NCI-H510A (cell line): ENCODE data around the gene HIPK4.
"Not testable (repeated sequence)": the region's sequence is repeated elsewhere in the genome, so short reads cannot be mapped to it uniquely, and the experiment has no call there.

Source experiments
- DNase-seq: peaks from one replicate; lab custom pipeline; 2025; lab: John Stamatoyannopoulos, UW

Gene HIPK4

GRCh38 chr19:40416918-40417642, 27.1 kb upstream of the HIPK4 start:
- no peak for DNase-seq

GRCh38 chr19:40415768-40416167, 25.8 kb upstream of the HIPK4 start:
- no peak for DNase-seq

GRCh38 chr19:40414542-40415535, 24.9 kb upstream of the HIPK4 start:
- DNase-seq = no peak

- DNase-seq = no peak
These were observed 23.4 kb upstream of the HIPK4 start, which contains the start of gene PRX for GRCh38 chr19:40413291-40413845. PRX (minus strand) TSS chr19:40413378; CDS start chr19:40407932, 5,446 bp downstream.

GRCh38 chr19:40412866-40413265, 22.9 kb upstream of the HIPK4 start:
- DNase-seq = no peak

GRCh38 chr19:40411958-40412499, 22.0 kb upstream of the HIPK4 start:
- no peak for DNase-seq

GRCh38 chr19:40411125-40411842, 21.3 kb upstream of the HIPK4 start:
- DNase-seq = no peak

- DNase-seq = no peak
These were observed 20.0 kb upstream of the HIPK4 start for GRCh38 chr19:40410030-40410389.

GRCh38 chr19:40408598-40408925, 18.6 kb upstream of the HIPK4 start:
- not testable (repeated sequence) for DNase-seq

- no peak for DNase-seq
These were observed 18.0 kb upstream of the HIPK4 start for GRCh38 chr19:40407714-40408597.

GRCh38 chr19:40403262-40403984, 13.4 kb upstream of the HIPK4 start:
- DNase-seq = peak; percentile 79

GRCh38 chr19:40400559-40400958, 10.6 kb upstream of the HIPK4 start:
- no peak for DNase-seq

GRCh38 chr19:40398417-40399131, 8.6 kb upstream of the HIPK4 start:
- DNase-seq = no peak

GRCh38 chr19:40397568-40397906, 7.6 kb upstream of the HIPK4 start:
- DNase-seq = no peak

GRCh38 chr19:40396886-40397567, 7.0 kb upstream of the HIPK4 start:
- no peak for DNase-seq

GRCh38 chr19:40395956-40396355, 6.0 kb upstream of the HIPK4 start:
- no peak for DNase-seq

- DNase-seq = no peak
These were observed 4.8 kb upstream of the HIPK4 start for GRCh38 chr19:40394816-40395210.

GRCh38 chr19:40393894-40394815, 4.2 kb upstream of the HIPK4 start:
- DNase-seq = no peak
